GM19238 (cell line): ENCODE data around the gene AKR1D1.
"Not testable (repeated sequence)": the region's sequence is repeated elsewhere in the genome, so short reads cannot be mapped to it uniquely, and the experiment has no call there.

Source experiments
- DNase-seq: peaks from one replicate; pipeline ENCODE4 v3.0.0; 2011; ENCODE audit warnings: low spot score; ENCODE audit not compliant: insufficient read length

AKR1D1 gene

GRCh38 chr7:138076196-138076595, at the start of gene AKR1D1:
Gene AKR1D1, plus strand, starts transcription at chr7:138076459. Its CDS starts 60 bp downstream, at chr7:138076519.
- no peak for DNase-seq

- DNase-seq, result no peak
Observed at GRCh38 chr7:138027100-138027499, 49.2 kb upstream of the AKR1D1 start.

GRCh38 chr7:138029126-138029525, 47.1 kb upstream of the AKR1D1 start:
- DNase-seq, result no peak

- no peak for DNase-seq
Observed at GRCh38 chr7:138029941-138030340, 46.3 kb upstream of the AKR1D1 start.

GRCh38 chr7:138030679-138031351, 45.4 kb upstream of the AKR1D1 start:
- DNase-seq, result no peak

GRCh38 chr7:138032186-138032585, 44.1 kb upstream of the AKR1D1 start:
- DNase-seq, result no peak

GRCh38 chr7:138032770-138033169, 43.5 kb upstream of the AKR1D1 start:
- no peak for DNase-seq

- no peak for DNase-seq
Observed at GRCh38 chr7:138033241-138033640, 43.0 kb upstream of the AKR1D1 start.

GRCh38 chr7:138036135-138036534, 40.1 kb upstream of the AKR1D1 start:
- DNase-seq, result no peak

- not testable (repeated sequence) for DNase-seq
Observed at GRCh38 chr7:138040063-138040462, 36.2 kb upstream of the AKR1D1 start.

GRCh38 chr7:138044897-138045296, 31.4 kb upstream of the AKR1D1 start:
- DNase-seq, result no peak

- no peak for DNase-seq
Observed at GRCh38 chr7:138047907-138048306, 28.4 kb upstream of the AKR1D1 start.

GRCh38 chr7:138049505-138050116, 26.6 kb upstream of the AKR1D1 start:
- no peak for DNase-seq

- DNase-seq, result not testable (repeated sequence)
Observed at GRCh38 chr7:138051712-138052247, 24.5 kb upstream of the AKR1D1 start.

GRCh38 chr7:138052696-138053095, 23.6 kb upstream of the AKR1D1 start:
- no peak for DNase-seq

GRCh38 chr7:138055698-138056097, 20.6 kb upstream of the AKR1D1 start:
- not testable (repeated sequence) for DNase-seq

- DNase-seq, result no peak
Observed at GRCh38 chr7:138063400-138063799, 12.9 kb upstream of the AKR1D1 start.

- DNase-seq, result no peak
Observed at GRCh38 chr7:138064856-138065357, 11.4 kb upstream of the AKR1D1 start.

GRCh38 chr7:138065827-138066226, 10.4 kb upstream of the AKR1D1 start:
- no peak for DNase-seq

- no peak for DNase-seq
Observed at GRCh38 chr7:138066954-138067394, 9.3 kb upstream of the AKR1D1 start.

GRCh38 chr7:138067774-138068173, 8.5 kb upstream of the AKR1D1 start:
- no peak for DNase-seq

- DNase-seq, result no peak
Observed at GRCh38 chr7:138070908-138071307, 5.4 kb upstream of the AKR1D1 start.

GRCh38 chr7:138072726-138073125, 3.5 kb upstream of the AKR1D1 start:
- DNase-seq, result no peak
